GM23338 (cell line): ENCODE results near the gene HRH2. TPM values are rescaled to one million over a fixed set of nuclear protein-coding genes. Genes with fewer than 3 reads are reported as not detected.

Experiments used
- CREB1 ChIP-seq: fragments of 250-450 bp; sonication (Bioruptor Pico); IDR thresholded peaks from 2 replicates; pipeline ENCODE4 v1.5.0; 2020; ENCODE audit warnings: low read depth, mild to moderate bottlenecking, moderate library complexity
- ETS1 ChIP-seq: IDR thresholded peaks from 2 replicates; pipeline ENCODE4 v1.6.1; 2016; ENCODE audit warnings: antibody characterized with exemption
- EZH2 ChIP-seq: fragments of 200-600 bp; sonication (generic); IDR thresholded peaks from one replicate; pipeline ENCODE4 v1.8.0; 2017; ENCODE audit warnings: antibody characterized with exemption, mild to moderate bottlenecking, low read depth; ENCODE audit not compliant: unreplicated experiment
- JUNB ChIP-seq: IDR thresholded peaks from one replicate; pipeline ENCODE4 v1.6.1; 2016; ENCODE audit warnings: antibody characterized with exemption; ENCODE audit not compliant: unreplicated experiment
- NANOG ChIP-seq: IDR thresholded peaks from 2 replicates; pipeline ENCODE4 v1.6.1; 2016; ENCODE audit warnings: antibody characterized with exemption, borderline replicate concordance
- POLR2AphosphoS5 ChIP-seq: IDR thresholded peaks from 2 replicates; pipeline ENCODE4 v1.6.1; 2016; ENCODE audit warnings: antibody characterized with exemption, low read depth
- STAT1 ChIP-seq: IDR thresholded peaks from one replicate; pipeline ENCODE4 v1.6.1; 2016; ENCODE audit warnings: antibody characterized with exemption; ENCODE audit not compliant: unreplicated experiment
- ZNF114 ChIP-seq: fragments of 250-450 bp; sonication (Bioruptor Pico); IDR thresholded peaks from 2 replicates; pipeline ENCODE4 v1.5.0; 2020; ENCODE audit warnings: mild to moderate bottlenecking, moderate library complexity
- polyA plus RNA-seq: library from polyadenylated mRNA; unstranded; fragments of >200 nt; fragmentation: Nextera tagmentation; extraction: Ambion mirVana; gene quantifications from 2 replicates; pipeline ENCODE4 v1.2.1, GENCODE V29; 2016
- total RNA-seq: library from RNA; depleted of rRNA; stranded (reverse); fragments of >200 nt; shearing (Covaris generic); gene quantifications from 2 replicates; pipeline ENCODE4 v1.2.3, GENCODE V29; 2014
- TF ChIP-seq, protein P1 (sequence below): fragments of 250-450 bp; sonication (Bioruptor Pico); IDR thresholded peaks from 2 replicates; pipeline ENCODE4 v1.5.0; 2020; ENCODE audit warnings: mild to moderate bottlenecking, moderate library complexity
- TF ChIP-seq, protein P2 (sequence below), 2 experiments: fragments of 200-600 bp in 1 of 2; sonication (generic) in 1 of 2; conservative IDR thresholded peaks; 2 replicates each; pipeline versions ENCODE4 v1.5.1 to v1.6.1; 2016 to 2017; ENCODE audit warnings: antibody characterized with exemption in 2 of 2, low read depth in 2 of 2, mild to moderate bottlenecking in 2 of 2, moderate library complexity in 1 of 2

Gene HRH2
- total and polyA plus RNA-seq, 2 experiments from 2014 or later: 6.8 to 7.0 TPM

DNA sequence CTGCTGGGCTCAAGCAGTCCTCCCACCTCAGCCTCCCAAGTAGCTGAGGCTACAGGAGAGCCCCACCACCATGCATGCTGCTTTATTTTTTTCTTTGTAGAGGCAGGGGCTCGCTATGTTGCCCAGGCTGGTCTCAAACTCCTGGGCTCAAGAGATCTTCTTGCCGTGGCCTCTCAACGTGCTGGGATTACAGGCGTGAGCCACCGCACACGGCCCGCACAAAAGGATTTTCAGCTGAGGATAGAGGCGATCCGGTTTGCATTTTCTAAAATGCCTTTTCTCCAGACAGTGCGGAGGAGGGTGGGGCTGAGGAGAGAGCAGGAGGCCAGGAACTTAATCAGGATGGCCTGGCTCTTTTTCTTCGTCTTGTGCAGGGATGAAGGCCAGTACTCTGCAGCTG is 6.9 kb downstream of the HRH2 start (continued):
- TF ChIP-seq, protein P1, sequence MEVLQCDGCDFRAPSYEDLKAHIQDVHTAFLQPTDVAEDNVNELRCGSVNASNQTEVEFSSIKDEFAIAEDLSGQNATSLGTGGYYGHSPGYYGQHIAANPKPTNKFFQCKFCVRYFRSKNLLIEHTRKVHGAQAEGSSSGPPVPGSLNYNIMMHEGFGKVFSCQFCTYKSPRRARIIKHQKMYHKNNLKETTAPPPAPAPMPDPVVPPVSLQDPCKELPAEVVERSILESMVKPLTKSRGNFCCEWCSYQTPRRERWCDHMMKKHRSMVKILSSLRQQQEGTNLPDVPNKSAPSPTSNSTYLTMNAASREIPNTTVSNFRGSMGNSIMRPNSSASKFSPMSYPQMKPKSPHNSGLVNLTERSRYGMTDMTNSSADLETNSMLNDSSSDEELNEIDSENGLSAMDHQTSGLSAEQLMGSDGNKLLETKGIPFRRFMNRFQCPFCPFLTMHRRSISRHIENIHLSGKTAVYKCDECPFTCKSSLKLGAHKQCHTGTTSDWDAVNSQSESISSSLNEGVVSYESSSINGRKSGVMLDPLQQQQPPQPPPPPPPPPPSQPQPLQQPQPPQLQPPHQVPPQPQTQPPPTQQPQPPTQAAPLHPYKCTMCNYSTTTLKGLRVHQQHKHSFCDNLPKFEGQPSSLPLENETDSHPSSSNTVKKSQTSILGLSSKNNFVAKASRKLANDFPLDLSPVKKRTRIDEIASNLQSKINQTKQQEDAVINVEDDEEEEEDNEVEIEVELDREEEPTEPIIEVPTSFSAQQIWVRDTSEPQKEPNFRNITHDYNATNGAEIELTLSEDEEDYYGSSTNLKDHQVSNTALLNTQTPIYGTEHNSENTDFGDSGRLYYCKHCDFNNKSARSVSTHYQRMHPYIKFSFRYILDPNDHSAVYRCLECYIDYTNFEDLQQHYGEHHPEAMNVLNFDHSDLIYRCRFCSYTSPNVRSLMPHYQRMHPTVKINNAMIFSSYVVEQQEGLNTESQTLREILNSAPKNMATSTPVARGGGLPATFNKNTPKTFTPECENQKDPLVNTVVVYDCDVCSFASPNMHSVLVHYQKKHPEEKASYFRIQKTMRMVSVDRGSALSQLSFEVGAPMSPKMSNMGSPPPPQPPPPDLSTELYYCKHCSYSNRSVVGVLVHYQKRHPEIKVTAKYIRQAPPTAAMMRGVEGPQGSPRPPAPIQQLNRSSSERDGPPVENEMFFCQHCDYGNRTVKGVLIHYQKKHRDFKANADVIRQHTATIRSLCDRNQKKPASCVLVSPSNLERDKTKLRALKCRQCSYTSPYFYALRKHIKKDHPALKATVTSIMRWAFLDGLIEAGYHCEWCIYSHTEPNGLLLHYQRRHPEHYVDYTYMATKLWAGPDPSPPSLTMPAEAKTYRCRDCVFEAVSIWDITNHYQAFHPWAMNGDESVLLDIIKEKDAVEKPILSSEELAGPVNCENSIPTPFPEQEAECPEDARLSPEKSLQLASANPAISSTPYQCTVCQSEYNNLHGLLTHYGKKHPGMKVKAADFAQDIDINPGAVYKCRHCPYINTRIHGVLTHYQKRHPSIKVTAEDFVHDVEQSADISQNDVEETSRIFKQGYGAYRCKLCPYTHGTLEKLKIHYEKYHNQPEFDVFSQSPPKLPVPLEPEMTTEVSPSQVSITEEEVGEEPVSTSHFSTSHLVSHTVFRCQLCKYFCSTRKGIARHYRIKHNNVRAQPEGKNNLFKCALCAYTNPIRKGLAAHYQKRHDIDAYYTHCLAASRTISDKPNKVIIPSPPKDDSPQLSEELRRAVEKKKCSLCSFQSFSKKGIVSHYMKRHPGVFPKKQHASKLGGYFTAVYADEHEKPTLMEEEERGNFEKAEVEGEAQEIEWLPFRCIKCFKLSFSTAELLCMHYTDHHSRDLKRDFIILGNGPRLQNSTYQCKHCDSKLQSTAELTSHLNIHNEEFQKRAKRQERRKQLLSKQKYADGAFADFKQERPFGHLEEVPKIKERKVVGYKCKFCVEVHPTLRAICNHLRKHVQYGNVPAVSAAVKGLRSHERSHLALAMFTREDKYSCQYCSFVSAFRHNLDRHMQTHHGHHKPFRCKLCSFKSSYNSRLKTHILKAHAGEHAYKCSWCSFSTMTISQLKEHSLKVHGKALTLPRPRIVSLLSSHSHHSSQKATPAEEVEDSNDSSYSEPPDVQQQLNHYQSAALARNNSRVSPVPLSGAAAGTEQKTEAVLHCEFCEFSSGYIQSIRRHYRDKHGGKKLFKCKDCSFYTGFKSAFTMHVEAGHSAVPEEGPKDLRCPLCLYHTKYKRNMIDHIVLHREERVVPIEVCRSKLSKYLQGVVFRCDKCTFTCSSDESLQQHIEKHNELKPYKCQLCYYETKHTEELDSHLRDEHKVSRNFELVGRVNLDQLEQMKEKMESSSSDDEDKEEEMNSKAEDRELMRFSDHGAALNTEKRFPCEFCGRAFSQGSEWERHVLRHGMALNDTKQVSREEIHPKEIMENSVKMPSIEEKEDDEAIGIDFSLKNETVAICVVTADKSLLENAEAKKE (CRISPR knock-in tag): no peak
- TF ChIP-seq STAT1 (no peak), ETS1 (no peak), ZNF114 (CRISPR knock-in tag) (no peak), CREB1 (no peak), NANOG (no peak), POLR2AphosphoS5 (no peak), JUNB (no peak), EZH2 (no peak)
- TF ChIP-seq, protein P2, sequence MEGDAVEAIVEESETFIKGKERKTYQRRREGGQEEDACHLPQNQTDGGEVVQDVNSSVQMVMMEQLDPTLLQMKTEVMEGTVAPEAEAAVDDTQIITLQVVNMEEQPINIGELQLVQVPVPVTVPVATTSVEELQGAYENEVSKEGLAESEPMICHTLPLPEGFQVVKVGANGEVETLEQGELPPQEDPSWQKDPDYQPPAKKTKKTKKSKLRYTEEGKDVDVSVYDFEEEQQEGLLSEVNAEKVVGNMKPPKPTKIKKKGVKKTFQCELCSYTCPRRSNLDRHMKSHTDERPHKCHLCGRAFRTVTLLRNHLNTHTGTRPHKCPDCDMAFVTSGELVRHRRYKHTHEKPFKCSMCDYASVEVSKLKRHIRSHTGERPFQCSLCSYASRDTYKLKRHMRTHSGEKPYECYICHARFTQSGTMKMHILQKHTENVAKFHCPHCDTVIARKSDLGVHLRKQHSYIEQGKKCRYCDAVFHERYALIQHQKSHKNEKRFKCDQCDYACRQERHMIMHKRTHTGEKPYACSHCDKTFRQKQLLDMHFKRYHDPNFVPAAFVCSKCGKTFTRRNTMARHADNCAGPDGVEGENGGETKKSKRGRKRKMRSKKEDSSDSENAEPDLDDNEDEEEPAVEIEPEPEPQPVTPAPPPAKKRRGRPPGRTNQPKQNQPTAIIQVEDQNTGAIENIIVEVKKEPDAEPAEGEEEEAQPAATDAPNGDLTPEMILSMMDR (conservative IDR thresholded peaks at IDR 0.05; ENCODE audit: low read depth in 2 of 2): no peak
